Activated T-cell treated with anti-CD3 and anti-CD28 coated beads for 4 hours (primary cell): ENCODE data around the gene BCAS3.
A peak's percentile ranks its signal among the peaks of the same experiment; 100 is the strongest.
"Not testable (repeated sequence)": the region's sequence is repeated elsewhere in the genome, so short reads cannot be mapped to it uniquely, and the experiment has no call there.

Experiments used
- DNase-seq: peaks from one replicate; pipeline ENCODE4 v3.0.0-alpha.2; 2020

The BCAS3 gene

GRCh38 chr17:61239953-61240352 lies 562.3 kb downstream of the BCAS3 start:
- no peak for DNase-seq

GRCh38 chr17:61240851-61241468 lies 563.3 kb downstream of the BCAS3 start:
- no peak for DNase-seq

- not testable (repeated sequence) for DNase-seq
These were observed 567.3 kb downstream of the BCAS3 start for GRCh38 chr17:61244988-61245387.

GRCh38 chr17:61245706-61246135 lies 568.1 kb downstream of the BCAS3 start:
- DNase-seq = no peak

- DNase-seq = no peak
These were observed 569.8 kb downstream of the BCAS3 start for GRCh38 chr17:61247439-61247838.

- no peak for DNase-seq
These were observed 570.7 kb downstream of the BCAS3 start for GRCh38 chr17:61248399-61248798.

GRCh38 chr17:61249649-61250299 lies 572.1 kb downstream of the BCAS3 start:
- DNase-seq = no peak

- DNase-seq = no peak
These were observed 572.8 kb downstream of the BCAS3 start for GRCh38 chr17:61250335-61250890.

GRCh38 chr17:61251939-61252865 lies 574.6 kb downstream of the BCAS3 start:
- peak; percentile 0 for DNase-seq

- DNase-seq = no peak
These were observed 575.7 kb downstream of the BCAS3 start for GRCh38 chr17:61253362-61253761.

- DNase-seq = no peak
These were observed 576.4 kb downstream of the BCAS3 start for GRCh38 chr17:61253937-61254574.

GRCh38 chr17:61254904-61255303 lies 577.3 kb downstream of the BCAS3 start:
- DNase-seq = no peak

GRCh38 chr17:61255647-61256046 lies 578.0 kb downstream of the BCAS3 start:
- DNase-seq = no peak

GRCh38 chr17:61259360-61259759 lies 581.7 kb downstream of the BCAS3 start:
- no peak for DNase-seq

GRCh38 chr17:61260071-61260797 lies 582.6 kb downstream of the BCAS3 start:
- no peak for DNase-seq

- DNase-seq = no peak
These were observed 583.5 kb downstream of the BCAS3 start for GRCh38 chr17:61261001-61261637.

- DNase-seq = no peak
These were observed 587.7 kb downstream of the BCAS3 start for GRCh38 chr17:61265397-61265796.

GRCh38 chr17:61267847-61268246 lies 590.2 kb downstream of the BCAS3 start:
- DNase-seq = no peak

- DNase-seq = no peak
These were observed 597.7 kb downstream of the BCAS3 start for GRCh38 chr17:61275395-61275794.

- no peak for DNase-seq
These were observed 599.2 kb downstream of the BCAS3 start for GRCh38 chr17:61276806-61277205.

GRCh38 chr17:61279476-61280145 lies 602.0 kb downstream of the BCAS3 start:
- no peak for DNase-seq
